Raji (cell line): ENCODE data around the gene ETV2.

Experiments used
- POLR2A ChIP-seq: IDR thresholded peaks from 2 replicates; pipeline ENCODE4 v1.6.1; 2011; ENCODE audit warnings: low read depth, low read length, control low read depth; ENCODE audit not compliant: insufficient read depth

ETV2 gene

GRCh38 chr19:35671818-35672217, 30.3 kb downstream of the ETV2 start:
- no peak for TF ChIP-seq POLR2A

DNA sequence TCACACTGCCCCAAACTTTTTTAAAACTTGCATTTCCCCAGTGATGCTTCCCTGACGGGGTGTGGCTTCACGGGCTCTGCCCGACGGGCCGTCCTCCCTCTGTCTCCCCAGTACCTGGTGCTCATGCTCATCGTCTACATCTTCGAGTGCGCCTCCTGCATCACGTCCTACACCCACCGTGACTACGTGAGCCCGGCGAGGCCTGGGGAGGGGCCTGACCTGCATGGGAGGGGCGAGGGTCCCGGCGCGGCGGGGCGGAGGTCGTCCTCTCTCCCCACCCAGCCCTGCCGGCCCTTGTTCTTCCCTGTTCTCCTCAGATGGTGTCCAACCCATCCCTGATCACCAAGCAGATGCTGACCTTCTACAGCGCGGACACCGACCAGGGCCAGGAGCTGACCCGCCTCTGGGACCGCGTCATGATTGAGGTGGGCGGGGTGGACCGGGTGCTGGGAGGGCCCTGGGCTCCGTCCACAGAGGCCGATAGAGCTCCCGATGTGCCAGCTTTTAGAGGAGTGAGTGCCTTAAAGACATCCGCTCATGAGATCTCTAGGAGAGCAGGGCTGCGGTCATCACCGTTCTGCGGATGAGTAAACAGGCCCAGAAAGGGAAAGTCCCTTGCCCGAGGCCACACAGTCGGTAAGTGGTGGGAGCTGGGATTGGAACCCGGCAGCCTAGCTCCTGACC, 31.7 kb downstream of the ETV2 start:
- TF ChIP-seq POLR2A, result no peak

- no peak for TF ChIP-seq POLR2A
These were observed 34.1 kb downstream of the ETV2 start for GRCh38 chr19:35675589-35676140.

DNA sequence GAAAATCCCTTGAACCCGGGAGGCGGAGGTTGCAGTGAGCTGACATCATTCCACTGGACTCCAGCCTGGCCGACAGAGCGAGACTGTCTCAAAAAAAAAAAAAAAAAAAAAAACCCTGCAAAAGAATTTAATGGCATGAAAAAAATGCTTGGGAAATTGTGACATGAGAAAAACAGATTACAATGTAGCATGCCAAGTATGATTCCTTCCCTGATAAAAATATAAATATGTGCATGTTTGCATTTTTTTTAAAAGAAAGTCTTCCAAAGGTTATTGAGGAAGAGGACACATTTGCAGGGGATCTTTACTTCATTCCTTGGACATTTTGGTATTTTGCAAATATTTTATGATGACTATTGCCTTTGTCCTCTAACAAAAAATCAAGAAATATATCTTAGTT, 48.3 kb downstream of the ETV2 start:
- no peak for TF ChIP-seq POLR2A

DNA sequence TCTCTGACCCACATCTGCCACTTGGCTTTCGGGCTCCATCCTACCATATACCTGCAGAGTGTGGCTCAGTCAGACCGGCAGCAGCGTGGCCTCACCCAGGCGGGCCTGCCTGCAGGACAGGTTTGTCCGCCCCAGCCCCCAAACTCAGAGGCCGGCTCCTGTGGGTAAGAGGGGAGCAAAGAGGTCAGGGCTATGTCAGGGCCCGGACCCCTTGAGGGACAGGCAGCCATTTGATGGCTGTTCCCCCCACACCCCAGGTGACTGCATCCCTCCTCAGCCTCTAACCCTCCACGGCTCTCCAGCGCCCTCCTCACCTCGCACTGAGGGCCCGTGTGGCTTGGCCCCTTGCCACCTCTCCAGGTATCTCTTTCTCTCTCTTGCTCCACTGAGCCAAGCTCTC, 50.5 kb downstream of the ETV2 start:
- no peak for TF ChIP-seq POLR2A

DNA sequence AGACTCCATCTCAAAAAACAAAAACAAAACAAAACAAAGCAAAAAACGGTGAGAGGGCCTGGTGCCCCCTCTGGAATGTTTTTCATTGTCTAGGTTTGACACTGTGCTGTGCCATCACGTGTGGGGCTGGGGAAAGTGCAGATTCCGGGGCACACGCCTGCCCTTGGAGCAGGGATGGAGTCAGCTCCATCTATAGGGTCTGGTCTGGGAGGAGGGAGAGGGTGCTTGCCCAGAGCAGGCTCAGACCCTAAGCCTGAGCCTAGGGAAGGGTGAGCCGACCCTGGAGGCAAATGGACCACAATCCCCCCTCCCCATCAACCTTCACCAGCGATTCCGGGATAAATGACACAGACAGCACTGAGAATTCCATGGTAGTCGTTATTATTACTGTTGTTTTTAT, 51.9 kb downstream of the ETV2 start:
- TF ChIP-seq POLR2A, result no peak

- TF ChIP-seq POLR2A, result peak; percentile 48; the same call in 1 of the 2 replicates
These were observed 52.5 kb downstream of the ETV2 start for GRCh38 chr19:35693835-35694599.
